Measurements from ENCODE around the gene WNT3. TPM values are rescaled to one million over a fixed set of nuclear protein-coding genes. Genes with fewer than 3 reads are reported as not detected.

WNT3 gene
- total and polyA plus RNA-seq, 4 donors: 0.74 to 2.9 (median 1.4) TPM

DNA sequence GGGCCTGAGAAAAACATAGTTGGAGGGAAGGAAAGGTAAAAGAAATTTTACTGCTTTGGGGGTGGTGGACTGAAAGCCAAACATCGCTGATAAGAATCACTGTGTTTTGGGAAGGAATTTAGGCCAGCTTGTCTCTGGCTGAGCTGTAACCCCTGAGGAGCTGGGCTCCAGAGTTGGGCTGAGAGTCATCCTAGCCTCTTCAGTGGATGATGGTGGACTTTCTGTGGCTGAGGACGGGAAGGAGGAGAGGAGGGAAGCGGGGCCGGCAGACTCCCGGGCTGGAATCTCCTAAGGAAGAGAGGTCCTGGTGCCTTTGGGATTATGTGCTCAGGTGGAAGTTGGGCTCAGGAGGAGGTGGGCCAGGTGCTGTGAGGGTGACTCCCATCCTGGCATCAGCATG, 41.5 kb upstream of the WNT3 start:
- Histone ChIP-seq H3K9me3 (ENCODE audit: control insufficient read depth in 4 of 4, insufficient read depth in 3 of 4, low read length in 3 of 4) (no peaks in the 10 kb centered on the region), H3K27ac (ENCODE audit: low read depth in 1 of 2, low read length in 1 of 2) (no peak overlapping the region), H3K27me3 (ENCODE audit: control insufficient read depth in 3 of 3, insufficient read depth in 3 of 3, low read length in 2 of 3) (peaks cover 0 to 3% (median 0%) of the 10 kb centered on the region in 3 donors), H3K4me3 (no peak overlapping the region), H3K36me3 (ENCODE audit: control insufficient read depth in 4 of 4, insufficient read depth in 4 of 4, low read length in 4 of 4) (no peaks in the 10 kb centered on the region), H3K4me1 (ENCODE audit: control insufficient read depth in 5 of 5, insufficient read depth in 5 of 5, low read length in 5 of 5) (no peaks in the 10 kb centered on the region), H3K9ac (ENCODE audit: insufficient read depth in 1 of 2, low read length in 2 of 2) (no peak overlapping the region)
- TF ChIP-seq CTCF (IDR thresholded peaks at IDR 0.05; ENCODE audit: control extremely low read depth, extremely low read depth): no peak
- WGBS, 2 donors: 76 to 94% methylated on average over 5 of the region's 5 CpGs
- ATAC-seq (ENCODE audit: insufficient read depth, low FRiP score) (no peak), DNase-seq (no peak)

GRCh38 chr17:46857600-46857999, 39.1 kb upstream of the WNT3 start:
- H3K36me3 ChIP-seq (ENCODE audit: control insufficient read depth in 4 of 4, insufficient read depth in 4 of 4, low read length in 4 of 4): no peaks in the 10 kb centered on the region
- no peaks in the 10 kb centered on the region for H3K4me1 ChIP-seq (ENCODE audit: control insufficient read depth in 5 of 5, insufficient read depth in 5 of 5, low read length in 5 of 5)
- H3K4me3 ChIP-seq: no peak overlapping the region
- WGBS, 2 donors: 94% methylated on average over 1 of the region's 1 CpG
- no peaks in the 10 kb centered on the region for H3K9me3 ChIP-seq (ENCODE audit: control insufficient read depth in 4 of 4, insufficient read depth in 3 of 4, low read length in 3 of 4)
- no peak for TF ChIP-seq CTCF (IDR thresholded peaks at IDR 0.05; ENCODE audit: control extremely low read depth, extremely low read depth)
- H3K27me3 ChIP-seq (ENCODE audit: control insufficient read depth in 3 of 3, insufficient read depth in 3 of 3, low read length in 2 of 3): peaks cover 0 to 14% (median 7%) of the 10 kb centered on the region in 3 donors
- no peak overlapping the region for H3K27ac ChIP-seq (ENCODE audit: low read depth in 1 of 2, low read length in 1 of 2)
- H3K9ac ChIP-seq (ENCODE audit: insufficient read depth in 1 of 2, low read length in 2 of 2): no peak overlapping the region
- DNase-seq (no peak), ATAC-seq (ENCODE audit: insufficient read depth, low FRiP score) (no peak)

- ATAC-seq (ENCODE audit: insufficient read depth, low FRiP score) (no peak), DNase-seq (no peak)
- Histone ChIP-seq H3K9me3 (ENCODE audit: control insufficient read depth in 4 of 4, insufficient read depth in 3 of 4, low read length in 3 of 4) (no peaks in the 10 kb centered on the region), H3K27me3 (ENCODE audit: control insufficient read depth in 3 of 3, insufficient read depth in 3 of 3, low read length in 2 of 3) (peaks cover 0 to 30% (median 29%) of the 10 kb centered on the region in 3 donors), H3K27ac (ENCODE audit: low read depth in 1 of 2, low read length in 1 of 2) (no peak overlapping the region), H3K4me1 (ENCODE audit: control insufficient read depth in 5 of 5, insufficient read depth in 5 of 5, low read length in 5 of 5) (peaks cover 0 to 9% (median 0%) of the 10 kb centered on the region in 5 donors), H3K4me3 (no peak overlapping the region), H3K36me3 (ENCODE audit: control insufficient read depth in 4 of 4, insufficient read depth in 4 of 4, low read length in 4 of 4) (no peaks in the 10 kb centered on the region), H3K9ac (ENCODE audit: insufficient read depth in 1 of 2, low read length in 2 of 2) (no peak overlapping the region)
- WGBS, 2 donors: 82 to 83% methylated on average over 4 of the region's 4 CpGs
- no peak for TF ChIP-seq CTCF (IDR thresholded peaks at IDR 0.05; ENCODE audit: control extremely low read depth, extremely low read depth)
Measured at GRCh38 chr17:46854948-46855347, 36.5 kb upstream of the WNT3 start.

- Histone ChIP-seq H3K9me3 (ENCODE audit: control insufficient read depth in 4 of 4, insufficient read depth in 3 of 4, low read length in 3 of 4) (no peaks in the 10 kb centered on the region), H3K4me3 (no peak overlapping the region), H3K27ac (ENCODE audit: low read depth in 1 of 2, low read length in 1 of 2) (no peak overlapping the region), H3K4me1 (ENCODE audit: control insufficient read depth in 5 of 5, insufficient read depth in 5 of 5, low read length in 5 of 5) (peaks cover 0 to 9% (median 0%) of the 10 kb centered on the region in 5 donors), H3K9ac (ENCODE audit: insufficient read depth in 1 of 2, low read length in 2 of 2) (no peak overlapping the region), H3K36me3 (ENCODE audit: control insufficient read depth in 4 of 4, insufficient read depth in 4 of 4, low read length in 4 of 4) (no peaks in the 10 kb centered on the region), H3K27me3 (ENCODE audit: control insufficient read depth in 3 of 3, insufficient read depth in 3 of 3, low read length in 2 of 3) (peaks cover 0 to 31% (median 30%) of the 10 kb centered on the region in 3 donors)
- TF ChIP-seq CTCF (IDR thresholded peaks at IDR 0.05; ENCODE audit: control extremely low read depth, extremely low read depth): no peak
- 94 to 98% methylated on average over 3 of the region's 3 CpGs for WGBS, 2 donors
- no peak for ATAC-seq (ENCODE audit: insufficient read depth, low FRiP score)
- no peak for DNase-seq
Measured at GRCh38 chr17:46854515-46854914, 36.0 kb upstream of the WNT3 start.
